GM21515 (cell line): ENCODE data around the gene SERPINE3.

Experiments
- ATAC-seq: cut with Tn5 transposase; IDR thresholded peaks from one replicate; pipeline ENCODE4 v1.9.1; 2021; ENCODE audit not compliant: unreplicated experiment

Gene SERPINE3

GRCh38 chr13:51339354-51339753, at the start of gene SERPINE3:
SERPINE3 (plus strand) TSS chr13:51339691; CDS start chr13:51341092, 1,401 bp downstream.
- no peak for ATAC-seq

GRCh38 chr13:51291341-51291740, 48.1 kb upstream of the SERPINE3 start:
- ATAC-seq: no peak

GRCh38 chr13:51292000-51292565, 47.4 kb upstream of the SERPINE3 start:
- no peak for ATAC-seq

GRCh38 chr13:51297556-51297955, 41.9 kb upstream of the SERPINE3 start:
- ATAC-seq: no peak

- no peak for ATAC-seq
Measured at GRCh38 chr13:51298812-51299211, 40.7 kb upstream of the SERPINE3 start.

GRCh38 chr13:51303063-51303552, 36.4 kb upstream of the SERPINE3 start:
- ATAC-seq: no peak

- no peak for ATAC-seq
Measured at GRCh38 chr13:51303882-51304281, 35.6 kb upstream of the SERPINE3 start.

- no peak for ATAC-seq
Measured at GRCh38 chr13:51305271-51305967, 34.1 kb upstream of the SERPINE3 start.

GRCh38 chr13:51308781-51309180, 30.7 kb upstream of the SERPINE3 start:
- no peak for ATAC-seq

GRCh38 chr13:51311231-51311630, 28.3 kb upstream of the SERPINE3 start:
- no peak for ATAC-seq

GRCh38 chr13:51311957-51312520, 27.5 kb upstream of the SERPINE3 start:
- ATAC-seq: no peak

GRCh38 chr13:51313619-51314018, 25.9 kb upstream of the SERPINE3 start:
- ATAC-seq: no peak

GRCh38 chr13:51317262-51317661, 22.2 kb upstream of the SERPINE3 start:
- ATAC-seq: no peak

- no peak for ATAC-seq
Measured at GRCh38 chr13:51318015-51318414, 21.5 kb upstream of the SERPINE3 start.

- no peak for ATAC-seq
Measured at GRCh38 chr13:51318876-51319275, 20.6 kb upstream of the SERPINE3 start.

- no peak for ATAC-seq
Measured at GRCh38 chr13:51321836-51322235, 17.7 kb upstream of the SERPINE3 start.

GRCh38 chr13:51322826-51323225, 16.7 kb upstream of the SERPINE3 start:
- no peak for ATAC-seq

- ATAC-seq: no peak
Measured at GRCh38 chr13:51323824-51324511, 15.5 kb upstream of the SERPINE3 start.

GRCh38 chr13:51324714-51325420, 14.6 kb upstream of the SERPINE3 start:
- no peak for ATAC-seq

GRCh38 chr13:51325837-51326236, 13.7 kb upstream of the SERPINE3 start:
- no peak for ATAC-seq

- no peak for ATAC-seq
Measured at GRCh38 chr13:51326777-51327176, 12.7 kb upstream of the SERPINE3 start.
